H1 (cell line): ENCODE results near the gene BPGM. TPM values are rescaled to one million over a fixed set of nuclear protein-coding genes. Genes with fewer than 3 reads are reported as not detected.

Source experiments
- CTCF ChIA-PET: fragments of 300-600 bp; sonication (Branson Sonifier 250); formaldehyde crosslinking; loops from one replicate; lab custom pipeline; 2021; ENCODE audit not compliant: partially characterized antibody; lab: Charles Lee
- POLR2A ChIA-PET: fragments of 300-600 bp; sonication (Branson Sonifier 250); formaldehyde crosslinking; loops from one replicate; lab custom pipeline; 2021; ENCODE audit warnings: inconsistent platforms; ENCODE audit not compliant: partially characterized antibody; lab: Charles Lee
- DNase-seq, 2 experiments: peaks; one replicate each; pipeline versions ENCODE4 v3.0.0 to v3.0.0-alpha.2; 2010 to 2022; ENCODE audit warnings: low spot score in 2 of 2, low read depth in 1 of 2, mixed read lengths in 1 of 2
- FAIRE-seq: peaks from 2 replicates; lab custom pipeline; 2011; peaks lifted over from hg19 to GRCh38; lab: Jason Lieb, UNC
- H2AFZ ChIP-seq: 2 replicates; pipeline ENCODE4 v1.8.1; 2012; ENCODE audit warnings: low read length, inconsistent platforms
- H2AK5ac ChIP-seq: 2 replicates; pipeline ENCODE4 v1.6.1; 2013; ENCODE audit warnings: low read depth, low read length
- H2BK120ac ChIP-seq: replicated peaks from 2 replicates; pipeline ENCODE3; 2013; ENCODE audit warnings: low read depth, low read length, inconsistent platforms
- H2BK12ac ChIP-seq: 2 replicates; pipeline ENCODE4 v1.6.1; 2013; ENCODE audit warnings: low read depth, low read length
- H2BK15ac ChIP-seq: 2 replicates; pipeline ENCODE4 v1.6.1; 2013; ENCODE audit warnings: low read length
- H2BK20ac ChIP-seq: 2 replicates; pipeline ENCODE4 v1.6.1; 2013; ENCODE audit warnings: low read length
- H2BK5ac ChIP-seq: 2 replicates; pipeline ENCODE4 v1.6.1; 2013; ENCODE audit warnings: low read depth, low read length
- H3K14ac ChIP-seq: 2 replicates; pipeline ENCODE4 v1.6.1; 2013; ENCODE audit warnings: inconsistent platforms; ENCODE audit not compliant: insufficient read length
- H3K18ac ChIP-seq: 2 replicates; pipeline ENCODE4 v1.6.1; 2013; ENCODE audit warnings: low read length; ENCODE audit errors: extremely low read depth
- H3K23ac ChIP-seq: 2 replicates; pipeline ENCODE4 v1.6.1; 2013; ENCODE audit warnings: inconsistent platforms; ENCODE audit not compliant: insufficient read length
- H3K23me2 ChIP-seq: 2 replicates; pipeline ENCODE4 v1.6.1; 2013; ENCODE audit warnings: low read depth, low read length
- H3K27ac ChIP-seq: 2 replicates; pipeline ENCODE4 v1.6.1; 2011; ENCODE audit warnings: low read depth, low read length, inconsistent platforms
- H3K27me3 ChIP-seq, 4 experiments: replicated peaks in 1 of 4; 1 replicate in 1 of 4; 2 replicates in 3 of 4; pipeline versions ENCODE4 v1.6.1 to v1.8.1; 2011 to 2013; ENCODE audit warnings: low read length in 3 of 4, mild to moderate bottlenecking in 3 of 4, inconsistent platforms in 2 of 4, mixed read lengths in 2 of 4, moderate library complexity in 1 of 4; ENCODE audit not compliant: control insufficient read depth in 3 of 4, insufficient read depth in 3 of 4; ENCODE audit errors: extremely low read depth in 1 of 4
- H3K36me3 ChIP-seq, 4 experiments: 2 replicates each; pipeline versions ENCODE4 v1.6.1 to v1.8.1; 2011 to 2013; ENCODE audit warnings: mild to moderate bottlenecking in 4 of 4, low read length in 3 of 4, moderate library complexity in 2 of 4, control low read depth in 1 of 4, inconsistent platforms in 1 of 4; ENCODE audit not compliant: insufficient read depth in 4 of 4, control insufficient read depth in 2 of 4
- H3K4ac ChIP-seq: replicated peaks from 2 replicates; pipeline ENCODE3; 2013; ENCODE audit warnings: low read length, low read depth, mixed read lengths, inconsistent platforms; ENCODE audit not compliant: insufficient read length
- H3K4me1 ChIP-seq, 4 experiments: replicated peaks in 1 of 4; 1 replicate in 1 of 4; 2 replicates in 3 of 4; pipeline versions ENCODE4 v1.6.1 to v1.8.1; 2011 to 2013; ENCODE audit warnings: low read length in 3 of 4, inconsistent platforms in 2 of 4, mixed read lengths in 1 of 4; ENCODE audit not compliant: insufficient read depth in 4 of 4, control insufficient read depth in 3 of 4
- H3K4me2 ChIP-seq, 2 experiments: 2 replicates each; pipeline versions ENCODE4 v1.6.1 to v1.8.1; 2011 to 2013; ENCODE audit warnings: low read depth in 2 of 2, low read length in 2 of 2, control low read depth in 1 of 2, inconsistent platforms in 1 of 2, mild to moderate bottlenecking in 1 of 2; ENCODE audit not compliant: insufficient read depth in 1 of 2
- H3K4me3 ChIP-seq, 4 experiments: fragments of 200-600, 300-600 bp in 1 of 4; sonication (generic), shearing (Covaris generic), sonication (Bioruptor Twin) in 1 of 4; 2 replicates each; pipeline versions ENCODE4 v1.5.1 to v1.8.1; 2011 to 2016; ENCODE audit warnings: low read length in 4 of 4, low read depth in 3 of 4, control low read depth in 2 of 4, inconsistent platforms in 2 of 4, mild to moderate bottlenecking in 2 of 4, mixed read lengths in 1 of 4, moderate library complexity in 1 of 4; ENCODE audit not compliant: insufficient read depth in 2 of 4; ENCODE audit errors: extremely low read depth in 1 of 4
- H3K56ac ChIP-seq: replicated peaks from 2 replicates; pipeline ENCODE3; 2013; ENCODE audit warnings: low read depth, mild to moderate bottlenecking, mixed read lengths, low read length, inconsistent platforms; ENCODE audit not compliant: insufficient read length
- H3K79me1 ChIP-seq: 2 replicates; pipeline ENCODE4 v1.6.1; 2013; ENCODE audit warnings: low read depth, low read length, control low read depth
- H3K79me2 ChIP-seq, 2 experiments: 2 replicates each; pipeline versions ENCODE4 v1.6.1 to v1.8.1; 2012 to 2013; ENCODE audit warnings: low read length in 2 of 2, mild to moderate bottlenecking in 2 of 2, inconsistent platforms in 1 of 2; ENCODE audit not compliant: insufficient read depth in 2 of 2, control insufficient read depth in 1 of 2
- H3K9ac ChIP-seq, 4 experiments: replicated peaks in 1 of 4; 1 replicate in 1 of 4; 2 replicates in 3 of 4; pipeline versions ENCODE4 v1.6.1 to v1.8.1; 2011 to 2013; ENCODE audit warnings: low read depth in 3 of 4, low read length in 3 of 4, control low read depth in 2 of 4, mild to moderate bottlenecking in 2 of 4, moderate library complexity in 2 of 4, inconsistent platforms in 1 of 4; ENCODE audit errors: extremely low read depth in 1 of 4
- H3K9me3 ChIP-seq, 2 experiments: 2 replicates each; pipeline versions ENCODE4 v1.6.1 to v1.8.1; 2012 to 2013; ENCODE audit warnings: mild to moderate bottlenecking in 2 of 2, moderate library complexity in 2 of 2, control low read depth in 1 of 2, inconsistent platforms in 1 of 2, low read depth in 1 of 2, low read length in 1 of 2, mixed read lengths in 1 of 2; ENCODE audit not compliant: insufficient read depth in 2 of 2
- H4K20me1 ChIP-seq, 2 experiments: replicated peaks in 1 of 2; 2 replicates each; pipeline versions ENCODE3 to v1.8.1; 2011 to 2013; ENCODE audit warnings: inconsistent platforms in 2 of 2, low read length in 2 of 2, mild to moderate bottlenecking in 1 of 2; ENCODE audit not compliant: insufficient read depth in 2 of 2, control insufficient read depth in 1 of 2
- H4K5ac ChIP-seq: 2 replicates; pipeline ENCODE4 v1.6.1; 2013; ENCODE audit warnings: low read length, low read depth, mixed read lengths, inconsistent platforms; ENCODE audit not compliant: insufficient read length
- H4K8ac ChIP-seq: 2 replicates; pipeline ENCODE4 v1.8.0; 2013; ENCODE audit warnings: mild to moderate bottlenecking, moderate library complexity, low read length, inconsistent platforms; ENCODE audit not compliant: insufficient read depth; ENCODE audit errors: extremely low read depth
- H4K91ac ChIP-seq: replicated peaks from 2 replicates; pipeline ENCODE3; 2013; ENCODE audit warnings: low read length, mixed read lengths, inconsistent platforms; ENCODE audit not compliant: insufficient read length
- BCL11A ChIP-seq, 2 experiments: IDR thresholded peaks; one replicate each; pipeline ENCODE4 v1.6.1; 2011; ENCODE audit warnings: low read depth in 2 of 2, low read length in 2 of 2, mild to moderate bottlenecking in 2 of 2
- CBX5 ChIP-seq: fragments of 300-800, 300-1000 bp; sonication (generic); IDR thresholded peaks from 2 replicates; pipeline ENCODE4 v1.7.1; 2016; ENCODE audit warnings: antibody characterized with exemption, low read length, low read depth
- HDAC2 ChIP-seq, 2 experiments: fragments of 300-600 bp in 1 of 2; sonication (generic) in 1 of 2; IDR thresholded peaks; 2 replicates each; pipeline ENCODE4 v1.6.1; 2011 to 2012; ENCODE audit warnings: low read depth in 2 of 2, low read length in 2 of 2, mild to moderate bottlenecking in 2 of 2, moderate library complexity in 2 of 2, borderline replicate concordance in 1 of 2, inconsistent platforms in 1 of 2
- JUN ChIP-seq: IDR thresholded peaks from 2 replicates; pipeline ENCODE4 v1.6.1; 2011; ENCODE audit warnings: low read depth, mild to moderate bottlenecking, improper control_type of control experiment, low read length
- RBBP5 ChIP-seq: IDR thresholded peaks from 2 replicates; pipeline ENCODE4 v1.7.1; 2012; ENCODE audit warnings: low read depth, mild to moderate bottlenecking, inconsistent platforms, low read length, moderate library complexity, borderline replicate concordance
- RXRA ChIP-seq: IDR thresholded peaks from 2 replicates; pipeline ENCODE4 v1.6.1; 2011; ENCODE audit warnings: low read depth, mild to moderate bottlenecking, low read length, moderate library complexity; ENCODE audit not compliant: insufficient read depth
- SP4 ChIP-seq: IDR thresholded peaks from 2 replicates; pipeline ENCODE4 v1.6.1; 2012; ENCODE audit warnings: low read length, inconsistent platforms
- SUZ12 ChIP-seq: fragments of 200-600 bp; sonication (generic); IDR thresholded peaks from 2 replicates; pipeline ENCODE4 v1.6.1; 2012; ENCODE audit warnings: mild to moderate bottlenecking, inconsistent platforms, low read length, moderate library complexity, mixed read lengths
- TBP ChIP-seq: IDR thresholded peaks from 2 replicates; pipeline ENCODE4 v1.6.1; 2011; ENCODE audit warnings: low read depth, low read length, improper control_type of control experiment
- WGBS, 2 experiments: shearing (Covaris generic) in 1 of 2; methylation state at CpG; one replicate each; pipeline versions ENCODE4 v1.1.6 to v1.1.7; 2013 to 2015; ENCODE audit warnings: low lambda C conversion rate in 2 of 2, mixed read lengths in 2 of 2, inconsistent platforms in 1 of 2, low coverage in 1 of 2, missing lambda C conversion rate in 1 of 2; ENCODE audit not compliant: insufficient replicate concordance in 2 of 2, insufficient coverage in 1 of 2, insufficient read length in 1 of 2; ENCODE audit errors: extremely low coverage in 1 of 2, missing lambda C conversion rate in 1 of 2; 5-methylcytosine and 5-hydroxymethylcytosine counted together
- polyA plus RNA-seq, 7 experiments: library from polyadenylated mRNA; depleted of rRNA in 3 of 7; stranded (reverse) in 5 of 7; unstranded in 2 of 7; fragments of >200 nt in 5 of 7; fragments of 200-250 nt in 2 of 7; gene quantifications; 1 replicate in 5 of 7; 2 replicates in 1 of 7; 4 replicates in 1 of 7; pipeline versions ENCODE4 v1.2.1 to v1.2.3, GENCODE V29; 2011 to 2013; ENCODE audit warnings: missing spikeins in 2 of 7, mixed read lengths in 2 of 7
- total RNA-seq: library from RNA; stranded (reverse); fragmentation: NEBNext Ultra II Directional; extraction: Animal tissue kit (Norgen Biotek cat#: 25700); gene quantifications from 2 replicates; pipeline ENCODE4 v1.2.1, GENCODE V29; 2021
- TF ChIP-seq, protein P1 (sequence below): IDR thresholded peaks from 2 replicates; pipeline ENCODE4 v1.6.1; 2011; ENCODE audit warnings: low read length, improper control_type of control experiment

The BPGM gene
- total and polyA plus RNA-seq, 2 of the 8 experiments (the other 6 are each of a cell fraction or from before 2014, with no cell fraction given) = 9.7 to 15.3 TPM

GRCh38 chr7:134718211-134718875, 71.7 kb downstream of the BPGM start:
- H3K4ac ChIP-seq = no peak overlapping the region
- no peaks in the 10 kb centered on the region for H3K27me3 ChIP-seq
- no peaks in the 10 kb centered on the region for H3K9me3 ChIP-seq
- CTCF ChIA-PET = interaction anchor here (0.7 to 6.5 kb wide), 13 partner anchors 8 to 247 kb away, joined by 3 to 31 read pairs (median 4); partner anchors contain the start of gene BPGM
- no peaks in the 10 kb centered on the region for H3K23me2 ChIP-seq
- no peak overlapping the region for H3K4me2 ChIP-seq
- H3K14ac ChIP-seq = no peak overlapping the region
- 83% methylated on average over 2 of the region's 2 CpGs; no CpG with 5 or more reads in 1 of the 2 experiments for WGBS, 2 experiments
- no peaks in the 10 kb centered on the region for H3K79me2 ChIP-seq
- no peaks in the 10 kb centered on the region for H3K79me1 ChIP-seq
- H2BK15ac ChIP-seq = no peak overlapping the region
- no peak overlapping the region for H2AK5ac ChIP-seq
- H3K9ac ChIP-seq = no peak overlapping the region
- H4K5ac ChIP-seq = no peak overlapping the region
- no peak overlapping the region for H2BK20ac ChIP-seq
- H3K27ac ChIP-seq = no peak overlapping the region
- H2BK120ac ChIP-seq = no peak overlapping the region
- H4K8ac ChIP-seq = no peak overlapping the region
- POLR2A ChIA-PET = no interaction called here
- no peak overlapping the region for H3K23ac ChIP-seq
- FAIRE-seq = no peak
- H4K20me1 ChIP-seq = no peaks in the 10 kb centered on the region
- H3K18ac ChIP-seq = no peak overlapping the region
- no peak overlapping the region for H4K91ac ChIP-seq
- no peaks in the 10 kb centered on the region for H3K4me1 ChIP-seq
- H2BK12ac ChIP-seq = no peak overlapping the region
- H2BK5ac ChIP-seq = no peak overlapping the region
- no peak for DNase-seq
- H3K56ac ChIP-seq = no peak overlapping the region
- H3K4me3 ChIP-seq = no peak overlapping the region
- H2AFZ ChIP-seq = no peak overlapping the region
- no peaks in the 10 kb centered on the region for H3K36me3 ChIP-seq
- TF ChIP-seq SP4 = no peak
- TF ChIP-seq TBP = no peak
- no peak for TF ChIP-seq BCL11A (IDR thresholded peaks at IDR 0.05; ENCODE audit: low read depth in 2 of 2, low read length in 2 of 2)
- TF ChIP-seq HDAC2 (IDR thresholded peaks at IDR 0.05; ENCODE audit: borderline replicate concordance in 1 of 2, low read depth in 2 of 2, low read length in 2 of 2) = no peak
- TF ChIP-seq CBX5 = no peak
- no peak for TF ChIP-seq JUN
- no peak for TF ChIP-seq SUZ12
- no peak for TF ChIP-seq RXRA
- TF ChIP-seq RBBP5 = no peak
- TF ChIP-seq, protein P1, sequence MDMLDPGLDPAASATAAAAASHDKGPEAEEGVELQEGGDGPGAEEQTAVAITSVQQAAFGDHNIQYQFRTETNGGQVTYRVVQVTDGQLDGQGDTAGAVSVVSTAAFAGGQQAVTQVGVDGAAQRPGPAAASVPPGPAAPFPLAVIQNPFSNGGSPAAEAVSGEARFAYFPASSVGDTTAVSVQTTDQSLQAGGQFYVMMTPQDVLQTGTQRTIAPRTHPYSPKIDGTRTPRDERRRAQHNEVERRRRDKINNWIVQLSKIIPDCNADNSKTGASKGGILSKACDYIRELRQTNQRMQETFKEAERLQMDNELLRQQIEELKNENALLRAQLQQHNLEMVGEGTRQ = no peak
